Measurements from ENCODE around the gene A2M.

The A2M gene

GRCh38 chr12:9068600-9068999, 47.1 kb downstream of the A2M start:
- no peak for TF ChIP-seq CTCF (IDR thresholded peaks at IDR 0.05; ENCODE audit: low read depth, low read length)
- Histone ChIP-seq H3K9me3 (no peaks in the 10 kb centered on the region), H3K27me3 (peaks cover 32% of the 10 kb centered on the region), H3K4me3 (ENCODE audit: low read depth, low read length) (no peak overlapping the region), H3K36me3 (no peaks in the 10 kb centered on the region), H3K4me1 (no peaks in the 10 kb centered on the region)
- no peak for DNase-seq

- H3K9me3 ChIP-seq, result no peaks in the 10 kb centered on the region
- H3K4me1 ChIP-seq, result no peaks in the 10 kb centered on the region
- TF ChIP-seq CTCF (IDR thresholded peaks at IDR 0.05; ENCODE audit: low read depth, low read length), result no peak
These were observed 47.6 kb downstream of the A2M start for GRCh38 chr12:9068086-9068485.

GRCh38 chr12:9066755-9067423, 48.8 kb downstream of the A2M start:
- H3K4me3 ChIP-seq (ENCODE audit: low read depth, low read length), result no peak overlapping the region
- no peak for TF ChIP-seq CTCF (IDR thresholded peaks at IDR 0.05; ENCODE audit: low read depth, low read length)
- H3K9me3 ChIP-seq, result no peaks in the 10 kb centered on the region
- no peaks in the 10 kb centered on the region for H3K36me3 ChIP-seq
- DNase-seq, result no peak
- H3K27me3 ChIP-seq, result peaks cover 40% of the 10 kb centered on the region
- no peaks in the 10 kb centered on the region for H3K4me1 ChIP-seq

More at GRCh38 chr12:9068086-9068485, 47.6 kb downstream of the A2M start:
- Histone ChIP-seq H3K27me3 (peaks cover 37% of the 10 kb centered on the region), H3K36me3 (no peaks in the 10 kb centered on the region), H3K4me3 (ENCODE audit: low read depth, low read length) (no peak overlapping the region)
- DNase-seq, result no peak

- H3K4me1 ChIP-seq, result no peaks in the 10 kb centered on the region
- H3K9me3 ChIP-seq, result no peaks in the 10 kb centered on the region
- no peak for DNase-seq
- no peak overlapping the region for H3K4me3 ChIP-seq (ENCODE audit: low read depth, low read length)
- TF ChIP-seq CTCF (IDR thresholded peaks at IDR 0.05; ENCODE audit: low read depth, low read length), result no peak
- peaks cover 40% of the 10 kb centered on the region for H3K27me3 ChIP-seq
- no peaks in the 10 kb centered on the region for H3K36me3 ChIP-seq
These were observed 49.5 kb downstream of the A2M start for GRCh38 chr12:9066183-9066623.

GRCh38 chr12:9065607-9065856, 50.2 kb downstream of the A2M start:
- Histone ChIP-seq H3K27me3 (peaks cover 40% of the 10 kb centered on the region), H3K36me3 (no peaks in the 10 kb centered on the region), H3K4me3 (ENCODE audit: low read depth, low read length) (no peak overlapping the region), H3K4me1 (no peaks in the 10 kb centered on the region), H3K9me3 (no peaks in the 10 kb centered on the region)
- no peak for DNase-seq
- TF ChIP-seq CTCF (IDR thresholded peaks at IDR 0.05; ENCODE audit: low read depth, low read length), result no peak

- Histone ChIP-seq H3K27me3 (peaks cover 40% of the 10 kb centered on the region), H3K36me3 (no peaks in the 10 kb centered on the region), H3K4me3 (ENCODE audit: low read depth, low read length) (peak overlapping the region; percentile 40; the same call in 1 of the 2 replicates), H3K4me1 (no peaks in the 10 kb centered on the region), H3K9me3 (no peaks in the 10 kb centered on the region)
- TF ChIP-seq CTCF (IDR thresholded peaks at IDR 0.05; ENCODE audit: low read depth, low read length), result no peak
- DNase-seq, result no peak
These were observed 50.7 kb downstream of the A2M start for GRCh38 chr12:9064815-9065606.
